ENCODE results near the gene PIK3C2A.
A peak's percentile ranks its signal among the peaks of the same experiment; 100 is the strongest.

The PIK3C2A gene, protein sequence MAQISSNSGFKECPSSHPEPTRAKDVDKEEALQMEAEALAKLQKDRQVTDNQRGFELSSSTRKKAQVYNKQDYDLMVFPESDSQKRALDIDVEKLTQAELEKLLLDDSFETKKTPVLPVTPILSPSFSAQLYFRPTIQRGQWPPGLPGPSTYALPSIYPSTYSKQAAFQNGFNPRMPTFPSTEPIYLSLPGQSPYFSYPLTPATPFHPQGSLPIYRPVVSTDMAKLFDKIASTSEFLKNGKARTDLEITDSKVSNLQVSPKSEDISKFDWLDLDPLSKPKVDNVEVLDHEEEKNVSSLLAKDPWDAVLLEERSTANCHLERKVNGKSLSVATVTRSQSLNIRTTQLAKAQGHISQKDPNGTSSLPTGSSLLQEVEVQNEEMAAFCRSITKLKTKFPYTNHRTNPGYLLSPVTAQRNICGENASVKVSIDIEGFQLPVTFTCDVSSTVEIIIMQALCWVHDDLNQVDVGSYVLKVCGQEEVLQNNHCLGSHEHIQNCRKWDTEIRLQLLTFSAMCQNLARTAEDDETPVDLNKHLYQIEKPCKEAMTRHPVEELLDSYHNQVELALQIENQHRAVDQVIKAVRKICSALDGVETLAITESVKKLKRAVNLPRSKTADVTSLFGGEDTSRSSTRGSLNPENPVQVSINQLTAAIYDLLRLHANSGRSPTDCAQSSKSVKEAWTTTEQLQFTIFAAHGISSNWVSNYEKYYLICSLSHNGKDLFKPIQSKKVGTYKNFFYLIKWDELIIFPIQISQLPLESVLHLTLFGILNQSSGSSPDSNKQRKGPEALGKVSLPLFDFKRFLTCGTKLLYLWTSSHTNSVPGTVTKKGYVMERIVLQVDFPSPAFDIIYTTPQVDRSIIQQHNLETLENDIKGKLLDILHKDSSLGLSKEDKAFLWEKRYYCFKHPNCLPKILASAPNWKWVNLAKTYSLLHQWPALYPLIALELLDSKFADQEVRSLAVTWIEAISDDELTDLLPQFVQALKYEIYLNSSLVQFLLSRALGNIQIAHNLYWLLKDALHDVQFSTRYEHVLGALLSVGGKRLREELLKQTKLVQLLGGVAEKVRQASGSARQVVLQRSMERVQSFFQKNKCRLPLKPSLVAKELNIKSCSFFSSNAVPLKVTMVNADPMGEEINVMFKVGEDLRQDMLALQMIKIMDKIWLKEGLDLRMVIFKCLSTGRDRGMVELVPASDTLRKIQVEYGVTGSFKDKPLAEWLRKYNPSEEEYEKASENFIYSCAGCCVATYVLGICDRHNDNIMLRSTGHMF (N-terminal part only)
- long read RNA-seq, partial matches to known transcripts = 1 of 6 reads
- long read RNA-seq, other reads (novel, unspliced or antisense) = 5 of 6 reads

- Histone ChIP-seq H3K27me3 (ENCODE audit: insufficient read depth, poor library complexity, severe bottlenecking) (no peaks in the 10 kb centered on the region), H3K27ac (replicated peaks) (peak within 1 kb of the TSS; percentile 80), H3K4me3 (replicated peaks; ENCODE audit: insufficient read depth, low read length) (peak within 1 kb of the TSS; percentile 91)
- DNase-seq (ENCODE audit: low read depth in 1 of 2, low spot score in 1 of 2) = peak; percentile 69 to 95
- TF ChIP-seq GABPA (IDR thresholded peaks at IDR 0.05; ENCODE audit: low read depth) (peak; percentile 75), REST (IDR thresholded peaks at IDR 0.05; ENCODE audit: insufficient replicate concordance, low read depth) (no peak), SPI1 (IDR thresholded peaks at IDR 0.05; ENCODE audit: borderline replicate concordance, low read depth) (no peak), POLR2AphosphoS5 (IDR thresholded peaks at IDR 0.05; ENCODE audit: low read depth) (peak; percentile 79)
- TF ChIP-seq, protein P1, sequence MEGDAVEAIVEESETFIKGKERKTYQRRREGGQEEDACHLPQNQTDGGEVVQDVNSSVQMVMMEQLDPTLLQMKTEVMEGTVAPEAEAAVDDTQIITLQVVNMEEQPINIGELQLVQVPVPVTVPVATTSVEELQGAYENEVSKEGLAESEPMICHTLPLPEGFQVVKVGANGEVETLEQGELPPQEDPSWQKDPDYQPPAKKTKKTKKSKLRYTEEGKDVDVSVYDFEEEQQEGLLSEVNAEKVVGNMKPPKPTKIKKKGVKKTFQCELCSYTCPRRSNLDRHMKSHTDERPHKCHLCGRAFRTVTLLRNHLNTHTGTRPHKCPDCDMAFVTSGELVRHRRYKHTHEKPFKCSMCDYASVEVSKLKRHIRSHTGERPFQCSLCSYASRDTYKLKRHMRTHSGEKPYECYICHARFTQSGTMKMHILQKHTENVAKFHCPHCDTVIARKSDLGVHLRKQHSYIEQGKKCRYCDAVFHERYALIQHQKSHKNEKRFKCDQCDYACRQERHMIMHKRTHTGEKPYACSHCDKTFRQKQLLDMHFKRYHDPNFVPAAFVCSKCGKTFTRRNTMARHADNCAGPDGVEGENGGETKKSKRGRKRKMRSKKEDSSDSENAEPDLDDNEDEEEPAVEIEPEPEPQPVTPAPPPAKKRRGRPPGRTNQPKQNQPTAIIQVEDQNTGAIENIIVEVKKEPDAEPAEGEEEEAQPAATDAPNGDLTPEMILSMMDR (IDR thresholded peaks at IDR 0.05; ENCODE audit: insufficient read depth, low read length) = no peak
Observed at GRCh38 chr11:17207317-17208256, at the start of gene PIK3C2A. PIK3C2A (minus strand) TSS chr11:17207986; CDS start chr11:17169741, 38,245 bp downstream.

GRCh38 chr11:17257196-17257595, 49.4 kb upstream of the PIK3C2A start:
- Histone ChIP-seq H3K27ac (replicated peaks) (no peak overlapping the region), H3K4me3 (replicated peaks; ENCODE audit: insufficient read depth, low read length) (no peak overlapping the region), H3K27me3 (ENCODE audit: insufficient read depth, poor library complexity, severe bottlenecking) (no peaks in the 10 kb centered on the region)
- no peak for DNase-seq (ENCODE audit: low read depth in 1 of 2, low spot score in 1 of 2)
- TF ChIP-seq POLR2AphosphoS5 (IDR thresholded peaks at IDR 0.05; ENCODE audit: low read depth) = no peak
- no peak for TF ChIP-seq SPI1 (IDR thresholded peaks at IDR 0.05; ENCODE audit: borderline replicate concordance, low read depth)
- no peak for TF ChIP-seq GABPA (IDR thresholded peaks at IDR 0.05; ENCODE audit: low read depth)
- TF ChIP-seq REST (IDR thresholded peaks at IDR 0.05; ENCODE audit: insufficient replicate concordance, low read depth) = no peak
- TF ChIP-seq, protein P1 (IDR thresholded peaks at IDR 0.05; ENCODE audit: insufficient read depth, low read length) = no peak

All from HL-60 (cell line).